Endothelial cell of umbilical vein (primary cell): ENCODE data around the gene POLR3A. TPM values are rescaled to one million over a fixed set of nuclear protein-coding genes. Genes with fewer than 3 reads are reported as not detected.

ENCODE experiments used
- BruUV-seq: library from RNA; stranded (reverse); fragments of 400-500 nt; replicated peaks from 2 replicates; lab custom pipeline; 2021; lab: Mats Ljungman, UMichigan
- CTCF ChIA-PET: fragments of 300-600, 350-600 bp; sonication (Branson Sonifier 250); formaldehyde crosslinking; loops from one replicate; lab custom pipeline; 2021; ENCODE audit warnings: antibody characterized with exemption, inconsistent platforms; lab: Charles Lee
- POLR2A ChIA-PET: fragments of 300-600, 350-600 bp; sonication (Branson Sonifier 250); formaldehyde crosslinking; loops from one replicate; lab custom pipeline; 2021; ENCODE audit warnings: antibody characterized with exemption, inconsistent platforms; lab: Charles Lee
- DNase-seq: peaks from one replicate; pipeline ENCODE4 v3.0.0-alpha.2; 2011; ENCODE audit warnings: low read depth, low spot score
- FAIRE-seq: peaks from 2 replicates; lab custom pipeline; 2011; peaks lifted over from hg19 to GRCh38; lab: Jason Lieb, UNC
- H2AFZ ChIP-seq: 2 replicates; pipeline ENCODE4 v1.6.0; 2012; ENCODE audit warnings: low read depth, low read length, control low read depth, inconsistent platforms
- H3K27ac ChIP-seq: 2 replicates; pipeline ENCODE4 v1.5.1; 2011; ENCODE audit warnings: low read depth, mild to moderate bottlenecking, control low read depth, low read length, moderate library complexity; ENCODE audit not compliant: insufficient read depth
- H3K27me3 ChIP-seq, 2 experiments: 2 replicates each; pipeline versions ENCODE4 v1.6.0 to v1.6.1; 2011; ENCODE audit warnings: low read length in 2 of 2, mixed read lengths in 1 of 2; ENCODE audit not compliant: control insufficient read depth in 2 of 2, insufficient read depth in 2 of 2
- H3K36me3 ChIP-seq, 2 experiments: 2 replicates in 1 of 2; 3 replicates in 1 of 2; pipeline ENCODE4 v1.5.1; 2011; ENCODE audit warnings: low read length in 2 of 2, mild to moderate bottlenecking in 1 of 2, moderate library complexity in 1 of 2; ENCODE audit not compliant: control insufficient read depth in 2 of 2, insufficient read depth in 2 of 2; ENCODE audit errors: extremely low read depth in 1 of 2
- H3K4me1 ChIP-seq: 3 replicates; pipeline ENCODE4 v1.5.1; 2011; ENCODE audit warnings: mild to moderate bottlenecking, low read length; ENCODE audit not compliant: control insufficient read depth, insufficient read depth; ENCODE audit errors: extremely low read depth
- H3K4me2 ChIP-seq: 2 replicates; pipeline ENCODE4 v1.6.1; 2011; ENCODE audit warnings: low read length, control low read depth, mixed read lengths; ENCODE audit not compliant: insufficient read depth
- H3K4me3 ChIP-seq, 3 experiments: fragments of 200-600 bp in 1 of 3; sonication (generic), shearing (Covaris generic) in 1 of 3; replicated peaks in 1 of 3; 2 replicates each; pipeline ENCODE4 v1.5.1; 2011 to 2016; ENCODE audit warnings: control low read depth in 3 of 3, low read length in 3 of 3, mild to moderate bottlenecking in 2 of 3, inconsistent platforms in 1 of 3, low read depth in 1 of 3, moderate library complexity in 1 of 3; ENCODE audit not compliant: insufficient read depth in 1 of 3
- H3K79me2 ChIP-seq: 2 replicates; pipeline ENCODE4 v1.6.0; 2012; ENCODE audit warnings: low read length, inconsistent platforms; ENCODE audit not compliant: control insufficient read depth, insufficient read depth
- H3K9ac ChIP-seq: replicated peaks from 2 replicates; pipeline ENCODE3; 2011; ENCODE audit warnings: low read length, control low read depth; ENCODE audit not compliant: insufficient read depth; ENCODE audit errors: extremely low read depth
- H3K9me1 ChIP-seq: replicated peaks from 3 replicates; pipeline ENCODE4 v1.6.0; 2011; ENCODE audit warnings: mild to moderate bottlenecking, low read length; ENCODE audit not compliant: control insufficient read depth, insufficient read depth; ENCODE audit errors: extremely low read depth
- H3K9me3 ChIP-seq: replicated peaks from 2 replicates; pipeline ENCODE4 v1.5.1; 2012; ENCODE audit warnings: low read length, inconsistent platforms; ENCODE audit not compliant: control insufficient read depth, insufficient read depth
- H4K20me1 ChIP-seq: replicated peaks from 2 replicates; pipeline ENCODE3; 2011; ENCODE audit warnings: mild to moderate bottlenecking, low read length; ENCODE audit not compliant: control insufficient read depth, insufficient read depth; ENCODE audit errors: extremely low read depth
- EZH2 ChIP-seq: IDR thresholded peaks from 2 replicates; pipeline ENCODE4 v1.6.1; 2012; ENCODE audit warnings: borderline replicate concordance, low read depth, mild to moderate bottlenecking, moderate library complexity, low read length, inconsistent platforms; ENCODE audit not compliant: severe bottlenecking
- FOS ChIP-seq: IDR thresholded peaks from 2 replicates; pipeline ENCODE4 v1.6.1; 2011; ENCODE audit warnings: mild to moderate bottlenecking, low read length, moderate library complexity, borderline replicate concordance; ENCODE audit not compliant: insufficient read depth
- GATA2 ChIP-seq: IDR thresholded peaks from 2 replicates; pipeline ENCODE4 v1.7.0; 2011; ENCODE audit warnings: low read depth, mild to moderate bottlenecking, moderate library complexity, mixed read lengths, low read length; ENCODE audit not compliant: insufficient read length, insufficient read depth
- JUN ChIP-seq: IDR thresholded peaks from 2 replicates; pipeline ENCODE4 v1.6.1; 2011; ENCODE audit warnings: borderline replicate concordance, low read depth; ENCODE audit not compliant: insufficient read length, insufficient read depth
- MAX ChIP-seq: IDR thresholded peaks from 2 replicates; pipeline ENCODE4 v1.6.1; 2011; ENCODE audit not compliant: insufficient read depth, insufficient read length
- MYC ChIP-seq: IDR thresholded peaks from one replicate; pipeline ENCODE4 v1.6.1; 2011; ENCODE audit warnings: mild to moderate bottlenecking, low read depth, low read length
- POLR2A ChIP-seq: IDR thresholded peaks from 2 replicates; pipeline ENCODE4 v1.6.1; 2012; ENCODE audit warnings: low read depth, mild to moderate bottlenecking, control low read depth, low read length
- POLR2AphosphoS5 ChIP-seq: IDR thresholded peaks from 2 replicates; pipeline ENCODE4 v1.6.1; 2012; ENCODE audit warnings: low read depth, mild to moderate bottlenecking, control low read depth, low read length, moderate library complexity; ENCODE audit not compliant: insufficient read depth
- dilution Hi-C: fragments of 300-500 bp; cut with MboI; formaldehyde crosslinking; loops from one replicate; pipeline ENCODE4 v1.15.0; 2019; ENCODE audit warnings: low sequenced_read_pairs; ENCODE audit not compliant: extremely low pct_ligation_motif_present
- intact Hi-C: fragments of 100-400 bp; cut with micrococcal nuclease; formaldehyde crosslinking; loops from one replicate; pipeline ENCODE4 v1.10.0; 2022
- polyA plus RNA-seq, 4 experiments: library from polyadenylated mRNA; depleted of rRNA in 3 of 4; stranded (reverse) in 3 of 4; unstranded in 1 of 4; fragments of >200 nt; gene quantifications; 2 replicates each; pipeline versions ENCODE4 v1.2.1 to v1.2.3, GENCODE V29; 2011 to 2012; ENCODE audit warnings: missing spikeins in 1 of 4
- total RNA-seq: library from RNA; stranded (reverse); gene quantifications from 2 replicates; pipeline ENCODE4 v1.2.3, GENCODE V29; 2021
- TF ChIP-seq, protein P1 (sequence below), 2 donors: IDR thresholded peaks; 1 replicate in 1 of 2; 2 replicates in 1 of 2; pipeline ENCODE4 v1.5.1; 2011; ENCODE audit warnings: low read length in 2 of 2, mild to moderate bottlenecking in 2 of 2, moderate library complexity in 2 of 2, control low read depth in 1 of 2, inconsistent platforms in 1 of 2, low read depth in 1 of 2; ENCODE audit not compliant: insufficient read depth in 1 of 2; ENCODE audit errors: extremely low read depth in 1 of 2

POLR3A gene
- total and polyA plus RNA-seq, 2 donors (not counting 3 experiments of a cell fraction or from before 2014, with no cell fraction given): 9.5 to 25.3 TPM

DNA sequence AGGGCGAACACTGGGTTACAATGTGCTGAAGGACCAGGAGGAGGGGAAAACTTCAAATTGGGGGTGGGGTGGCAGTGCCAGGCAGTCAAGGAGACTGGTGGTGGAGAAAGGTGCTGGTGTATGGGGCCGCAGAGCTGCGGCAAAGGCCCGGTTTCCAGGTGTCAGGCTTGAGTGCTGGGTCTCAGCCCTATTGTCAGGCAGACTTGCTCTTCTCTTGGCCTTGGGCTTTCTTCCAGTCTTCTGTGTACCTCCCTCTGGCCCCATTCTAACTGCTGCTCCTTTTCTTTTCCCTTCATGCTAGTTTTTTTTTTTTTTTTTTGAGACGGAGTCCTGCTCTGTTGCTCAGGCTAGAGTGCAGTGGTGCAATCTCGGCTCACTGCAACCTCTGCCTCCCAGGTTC, 51.0 kb downstream of the POLR3A start:
- no peaks in the 10 kb centered on the region for H3K27me3 ChIP-seq

GRCh38 chr10:77977934-77978333, 51.4 kb downstream of the POLR3A start:
- H2AFZ ChIP-seq: no peak overlapping the region
- H3K27ac ChIP-seq: no peak overlapping the region
- H3K27me3 ChIP-seq: no peaks in the 10 kb centered on the region
- H4K20me1 ChIP-seq: no peaks in the 10 kb centered on the region
- no TSS peak for BruUV-seq
- no peaks in the 10 kb centered on the region for H3K79me2 ChIP-seq
- DNase-seq (no peak), FAIRE-seq (no peak)
- H3K4me1 ChIP-seq: no peaks in the 10 kb centered on the region
- H3K4me3 ChIP-seq: no peak overlapping the region
- H3K36me3 ChIP-seq: peaks cover 24 to 36% of the 10 kb centered on the region in 2 experiments
- H3K9me3 ChIP-seq: no peaks in the 10 kb centered on the region
- dilution Hi-C loops (no loop called here), intact Hi-C loops (no loop called here)
- no peak overlapping the region for H3K9ac ChIP-seq
- ChIA-PET CTCF (interaction anchor here (1.0 to 1.3 kb wide), 2 partner anchors 9 to 131 kb away, joined by 3 to 4 read pairs; no protein-coding TSS in a partner anchor), POLR2A (no interaction called here)
- TF ChIP-seq POLR2AphosphoS5 (no peak), MAX (no peak), GATA2 (no peak), FOS (no peak), EZH2 (no peak), POLR2A (no peak), MYC (no peak), JUN (no peak)
- TF ChIP-seq, protein P1, sequence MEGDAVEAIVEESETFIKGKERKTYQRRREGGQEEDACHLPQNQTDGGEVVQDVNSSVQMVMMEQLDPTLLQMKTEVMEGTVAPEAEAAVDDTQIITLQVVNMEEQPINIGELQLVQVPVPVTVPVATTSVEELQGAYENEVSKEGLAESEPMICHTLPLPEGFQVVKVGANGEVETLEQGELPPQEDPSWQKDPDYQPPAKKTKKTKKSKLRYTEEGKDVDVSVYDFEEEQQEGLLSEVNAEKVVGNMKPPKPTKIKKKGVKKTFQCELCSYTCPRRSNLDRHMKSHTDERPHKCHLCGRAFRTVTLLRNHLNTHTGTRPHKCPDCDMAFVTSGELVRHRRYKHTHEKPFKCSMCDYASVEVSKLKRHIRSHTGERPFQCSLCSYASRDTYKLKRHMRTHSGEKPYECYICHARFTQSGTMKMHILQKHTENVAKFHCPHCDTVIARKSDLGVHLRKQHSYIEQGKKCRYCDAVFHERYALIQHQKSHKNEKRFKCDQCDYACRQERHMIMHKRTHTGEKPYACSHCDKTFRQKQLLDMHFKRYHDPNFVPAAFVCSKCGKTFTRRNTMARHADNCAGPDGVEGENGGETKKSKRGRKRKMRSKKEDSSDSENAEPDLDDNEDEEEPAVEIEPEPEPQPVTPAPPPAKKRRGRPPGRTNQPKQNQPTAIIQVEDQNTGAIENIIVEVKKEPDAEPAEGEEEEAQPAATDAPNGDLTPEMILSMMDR (IDR thresholded peaks at IDR 0.05; ENCODE audit: extremely low read depth in 1 of 2, insufficient read depth in 1 of 2, low read depth in 1 of 2, low read length in 2 of 2): no peak
- no peak overlapping the region for H3K4me2 ChIP-seq
- H3K9me1 ChIP-seq: no peaks in the 10 kb centered on the region

More for the DNA sequence above, 51.0 kb downstream of the POLR3A start:
- Histone ChIP-seq H3K4me3 (no peak overlapping the region), H3K79me2 (no peaks in the 10 kb centered on the region), H3K4me1 (peaks cover 3% of the 10 kb centered on the region), H2AFZ (no peak overlapping the region), H4K20me1 (peaks cover 3% of the 10 kb centered on the region), H3K9me1 (no peaks in the 10 kb centered on the region), H3K9ac (no peak overlapping the region), H3K4me2 (no peak overlapping the region), H3K36me3 (peaks cover 24 to 36% of the 10 kb centered on the region in 2 experiments), H3K9me3 (no peaks in the 10 kb centered on the region), H3K27ac (no peak overlapping the region)
- intact Hi-C loops (no loop called here), dilution Hi-C loops (no loop called here)
- BruUV-seq: no TSS peak
- CTCF ChIA-PET: interaction anchor here (1.0 kb wide), 1 partner anchor 10 kb away, joined by 3 read pairs; no protein-coding TSS in a partner anchor
- FAIRE-seq (no peak), DNase-seq (no peak)
- POLR2A ChIA-PET: no interaction called here
- TF ChIP-seq GATA2 (no peak), EZH2 (no peak), MYC (no peak), POLR2A (no peak)
